ENCODE measurements around the gene CCDC152.
A peak's percentile ranks its signal among the peaks of the same experiment; 100 is the strongest.
"Not testable (repeated sequence)": the region's sequence is repeated elsewhere in the genome, so short reads cannot be mapped to it uniquely, and the experiment has no call there.

CCDC152 gene

DNA sequence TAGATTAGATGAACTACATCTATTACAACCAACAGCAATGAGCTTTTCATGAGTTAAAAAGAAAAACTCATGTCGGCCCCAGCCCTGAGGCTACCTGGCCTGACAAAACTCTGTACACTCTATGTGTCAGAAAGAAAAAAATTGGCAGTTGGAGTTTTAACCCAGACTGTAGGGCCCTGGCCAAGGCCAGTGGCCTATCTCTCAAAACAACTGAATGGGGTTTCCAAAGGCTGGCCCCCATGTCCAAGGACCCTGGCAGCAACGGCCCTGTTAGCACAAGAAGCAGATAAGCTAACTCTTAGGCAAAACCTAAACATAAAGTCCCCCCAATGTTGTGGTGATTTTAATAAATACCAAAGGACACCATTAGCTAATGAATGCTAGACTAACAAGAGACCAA lies 59.9 kb downstream of the CCDC152 start:
- DNase-seq: not testable (repeated sequence)

DNA sequence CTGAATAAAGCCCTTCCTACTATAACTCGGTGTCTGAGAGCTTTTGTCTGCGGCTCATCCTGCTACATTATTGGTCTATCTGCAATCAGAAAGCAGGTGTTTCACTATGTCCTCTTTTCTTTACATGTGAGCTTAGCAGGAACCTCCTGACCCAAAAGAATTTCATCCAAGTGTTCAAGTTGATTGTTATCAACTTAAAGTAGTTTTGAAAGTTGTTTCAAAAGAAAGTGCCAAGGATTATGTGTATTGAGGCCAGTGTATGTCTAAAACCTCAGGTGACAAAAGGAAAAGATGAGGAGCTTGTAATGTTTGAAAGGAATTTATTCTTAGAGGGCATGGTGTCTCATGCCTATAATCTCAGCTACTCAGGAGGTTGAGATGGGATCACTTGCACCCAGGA lies 63.1 kb downstream of the CCDC152 start:
- no peak for DNase-seq

DNA sequence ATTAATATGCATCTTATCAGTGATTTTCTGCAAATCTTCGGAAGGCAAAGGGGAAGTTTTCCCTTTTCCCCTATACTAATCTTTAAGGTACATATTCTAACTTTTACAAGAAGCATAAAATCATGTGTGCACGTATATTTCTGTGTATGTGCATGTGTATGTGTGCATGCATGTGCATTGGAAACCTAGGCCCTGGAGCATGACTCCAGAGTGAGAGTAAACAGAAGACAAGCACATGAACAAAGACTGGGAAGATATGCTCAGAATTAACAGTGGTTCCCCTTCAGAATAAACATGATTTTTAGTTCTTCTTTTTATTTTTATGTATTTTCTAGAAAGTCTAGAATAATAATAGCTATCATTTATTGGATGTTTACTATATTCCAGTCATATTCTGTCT lies 65.9 kb downstream of the CCDC152 start:
- DNase-seq: no peak

DNA sequence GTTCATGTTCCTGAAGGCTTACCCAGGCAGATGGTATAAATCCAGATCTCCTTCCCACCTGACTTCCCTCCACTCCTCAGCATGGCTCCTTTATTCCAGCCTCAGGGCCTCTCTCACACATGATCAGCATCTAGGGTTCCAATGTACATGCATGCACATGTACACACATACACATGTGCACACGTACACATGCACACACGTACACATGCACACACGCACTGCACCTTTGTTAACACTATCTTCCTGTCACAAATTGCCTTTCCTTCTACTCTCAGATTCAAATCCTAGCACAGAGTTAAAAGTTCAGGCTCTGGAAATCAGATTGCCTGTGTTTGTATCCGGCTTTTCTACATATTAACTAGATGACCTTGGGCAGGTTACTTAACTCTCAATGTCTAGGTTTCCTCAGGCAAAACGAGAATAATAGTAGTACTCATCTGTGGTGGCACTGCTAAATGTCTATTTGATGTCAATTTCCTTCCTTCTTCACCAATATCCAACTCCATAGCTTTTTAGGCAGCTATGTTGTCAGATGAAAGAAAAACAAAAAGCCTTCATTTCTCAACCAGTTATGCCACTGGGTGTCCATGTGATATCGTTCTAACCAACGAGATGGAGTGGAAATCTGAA lies 67.8 kb downstream of the CCDC152 start:
- no peak for DNase-seq

DNA sequence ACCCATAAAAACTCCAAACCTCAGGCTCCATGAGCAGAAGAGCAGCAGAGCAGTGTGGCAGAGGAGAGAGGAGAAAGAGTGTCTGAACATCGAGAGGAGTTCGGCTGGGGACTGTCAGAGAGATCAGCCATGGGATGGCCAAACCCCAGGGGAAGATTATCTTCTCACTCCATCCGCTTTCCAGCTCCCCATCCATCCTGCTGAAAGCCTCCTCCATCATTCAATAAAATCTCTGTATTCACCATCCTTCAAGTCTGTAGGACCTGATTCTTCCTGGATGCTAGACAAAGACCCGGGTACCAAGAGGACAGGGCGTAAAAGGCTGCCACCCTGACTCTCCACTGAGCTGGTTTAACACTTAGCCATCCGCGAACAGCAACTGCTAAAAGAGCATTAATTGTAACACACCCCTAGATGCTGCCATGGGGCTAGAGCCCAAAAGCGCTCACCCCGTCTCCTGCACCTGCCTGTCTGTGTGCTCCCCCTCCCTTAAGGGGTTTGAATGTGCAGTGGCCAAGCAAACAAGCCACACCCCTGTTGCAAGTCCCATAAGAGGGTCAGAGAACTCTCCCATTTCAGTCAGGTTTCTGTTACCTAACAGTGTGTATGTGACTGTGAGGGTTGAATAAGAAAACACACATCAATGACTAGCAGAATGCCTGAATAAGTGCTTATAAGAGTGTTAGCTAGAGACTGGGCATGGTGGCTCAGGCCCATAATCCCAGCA lies 69.0 kb downstream of the CCDC152 start:
- DNase-seq: no peak

DNA sequence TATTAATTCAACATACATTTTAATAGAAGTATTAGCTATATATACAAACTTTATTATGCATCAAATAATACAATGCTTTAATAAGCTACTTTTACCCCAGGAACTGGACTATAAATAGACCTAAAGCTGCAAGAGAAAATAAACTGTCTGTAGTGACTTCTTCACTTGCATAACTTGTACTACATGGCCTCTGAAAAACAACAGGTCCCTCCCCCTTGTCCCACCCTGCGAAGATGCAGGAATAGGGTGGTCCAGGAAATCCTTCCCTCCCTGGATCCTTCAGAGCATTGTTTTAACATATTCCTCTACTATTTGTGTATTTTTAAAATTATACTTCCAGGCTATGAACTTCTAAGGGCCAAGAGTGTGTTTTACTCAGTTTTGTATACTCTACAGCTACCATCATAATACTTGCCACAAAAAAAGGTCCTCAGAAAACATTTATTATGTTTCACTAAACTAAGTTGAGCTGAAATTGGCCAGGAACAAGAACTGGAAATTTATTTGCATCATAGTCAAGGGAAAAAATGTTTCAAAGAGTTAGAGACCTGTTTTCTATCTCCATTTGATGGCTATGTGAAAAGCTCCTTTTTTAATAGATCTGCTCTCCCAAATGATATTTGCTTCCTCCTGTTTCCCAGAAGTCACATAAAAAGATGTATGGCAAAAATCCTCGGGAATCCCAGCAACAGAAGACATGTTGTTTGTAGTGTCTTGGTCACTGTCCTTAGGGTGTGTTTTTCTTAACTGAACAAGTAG lies 70.3 kb downstream of the CCDC152 start:
- DNase-seq: no peak

DNA sequence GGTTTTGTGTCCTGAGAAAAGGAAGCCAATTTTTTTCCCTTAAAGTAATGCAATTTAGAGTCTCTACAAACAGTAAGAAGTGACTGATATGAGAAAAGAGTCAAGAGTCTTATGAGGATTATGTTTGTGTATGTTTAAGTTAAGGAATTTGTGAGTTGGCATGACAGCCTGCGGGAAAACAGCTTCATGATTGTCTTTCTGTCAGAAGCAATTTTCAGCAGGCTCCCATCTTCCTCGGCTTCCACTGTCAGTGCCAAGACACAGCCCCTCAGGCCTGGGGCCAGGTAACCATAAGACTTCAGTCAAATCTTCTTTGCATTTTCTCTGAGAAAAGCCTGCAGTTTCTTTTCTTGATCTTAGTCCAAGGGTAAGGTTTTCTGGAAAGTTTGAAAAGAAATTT lies 72.1 kb downstream of the CCDC152 start:
- no peak for DNase-seq

DNA sequence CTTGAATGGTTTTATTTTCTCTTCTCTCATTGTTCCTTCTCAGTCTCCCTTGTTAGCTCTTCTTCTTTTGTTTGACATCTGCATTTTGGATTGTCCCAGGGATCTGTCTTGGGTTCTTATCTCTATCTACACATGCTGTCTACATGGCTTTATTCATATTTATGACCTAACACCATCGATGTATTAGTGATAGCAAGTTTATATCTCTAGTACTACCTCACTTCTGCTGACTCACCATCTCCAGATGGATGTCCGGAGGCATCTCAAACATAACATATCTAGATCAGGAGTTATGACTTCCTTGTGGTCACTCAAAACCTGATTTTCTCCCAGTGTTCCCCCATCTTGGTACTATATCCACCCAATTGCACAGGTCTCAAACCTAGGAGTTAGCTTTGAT lies 74.3 kb downstream of the CCDC152 start:
- DNase-seq: no peak

DNA sequence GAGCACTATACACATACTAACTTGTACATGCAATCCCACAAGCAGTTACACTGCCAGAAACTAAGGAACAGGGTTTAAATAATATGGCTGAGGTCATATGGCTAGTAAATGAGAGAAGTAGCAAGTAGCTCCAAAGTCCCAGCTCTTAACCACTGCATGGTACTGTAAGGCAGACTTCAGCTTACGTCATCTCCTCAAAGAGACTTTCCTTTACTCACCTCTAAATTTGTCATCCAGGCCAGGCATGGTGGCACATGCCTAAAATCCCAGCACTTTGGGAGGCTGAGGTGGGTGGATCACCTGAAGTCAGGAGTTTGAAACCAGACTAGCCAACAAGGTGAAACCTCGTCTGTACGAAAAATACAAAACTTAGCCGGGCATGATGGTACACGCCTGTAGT lies 75.4 kb downstream of the CCDC152 start:
- no peak for DNase-seq

DNA sequence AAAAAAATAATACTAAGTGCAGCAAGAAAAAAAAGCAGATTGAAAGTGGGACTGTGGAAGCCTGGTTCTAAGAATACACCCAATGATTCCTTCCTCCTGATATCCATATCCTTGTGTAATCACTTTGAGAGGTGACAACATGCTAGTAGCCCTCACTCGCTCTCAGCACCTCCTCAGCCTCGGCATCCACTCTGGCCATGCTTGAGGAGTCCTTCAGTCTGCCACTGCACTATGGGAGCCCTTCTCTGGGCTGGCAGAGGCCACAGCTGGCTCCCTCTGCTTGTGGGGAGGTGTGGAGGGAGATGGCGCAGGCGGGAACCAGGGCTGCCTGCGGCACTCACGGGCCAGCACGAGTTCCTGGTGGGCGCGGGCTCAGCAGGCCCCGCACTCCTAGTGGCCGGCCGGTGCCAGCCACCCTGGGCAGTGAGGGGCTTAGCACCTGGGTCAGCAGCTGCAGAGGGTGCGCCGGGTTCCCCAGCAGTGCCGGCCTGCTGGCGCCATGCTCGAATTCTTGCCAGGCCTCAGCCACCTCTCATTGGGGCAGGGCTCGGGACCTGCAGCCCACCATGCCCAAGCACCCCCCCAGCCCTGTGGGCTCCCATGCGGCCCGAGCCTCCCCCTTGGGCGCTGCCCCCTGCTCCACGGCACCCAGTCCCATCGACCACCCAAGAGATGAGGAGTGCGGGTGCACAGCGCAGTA lies 79.6 kb downstream of the CCDC152 start:
- no peak for DNase-seq

DNA sequence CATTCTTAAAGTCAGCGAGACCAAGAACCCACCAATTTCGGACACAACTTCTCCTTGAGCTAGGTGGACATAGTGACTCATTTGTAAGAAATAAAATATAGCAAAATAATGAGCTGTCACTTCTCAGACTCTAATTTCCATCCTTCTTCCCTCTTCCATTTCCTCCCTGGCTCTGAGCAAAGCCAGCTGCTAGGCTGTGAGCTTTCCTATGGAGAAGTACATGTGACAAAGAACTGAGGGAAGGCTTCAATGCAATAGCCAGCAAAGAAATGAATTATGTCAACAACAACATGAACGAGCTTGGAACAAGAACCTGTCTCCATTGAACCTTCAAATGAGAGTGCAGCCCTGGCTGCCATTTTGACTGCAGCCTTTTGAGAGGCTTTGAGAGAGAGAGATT lies 81.0 kb downstream of the CCDC152 start:
- DNase-seq: no peak

DNA sequence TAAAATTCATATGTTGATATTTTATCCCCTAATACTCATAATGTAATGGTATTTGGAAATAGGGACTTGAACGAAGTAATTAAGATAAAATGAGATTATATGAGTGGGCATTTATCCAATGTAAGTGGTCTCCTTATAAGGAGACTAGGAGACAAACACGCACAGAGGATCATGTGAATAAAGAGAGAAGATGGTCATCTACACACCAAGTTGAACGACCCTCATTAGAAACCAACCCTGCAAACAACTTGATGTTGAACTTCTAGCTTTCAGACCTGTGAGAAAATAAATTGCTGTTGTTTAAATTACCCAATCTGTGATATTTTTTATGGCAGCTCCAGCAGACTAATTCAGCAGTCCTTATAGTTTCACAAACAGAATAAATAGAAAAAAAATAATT lies 82.6 kb downstream of the CCDC152 start:
- no peak for DNase-seq

DNA sequence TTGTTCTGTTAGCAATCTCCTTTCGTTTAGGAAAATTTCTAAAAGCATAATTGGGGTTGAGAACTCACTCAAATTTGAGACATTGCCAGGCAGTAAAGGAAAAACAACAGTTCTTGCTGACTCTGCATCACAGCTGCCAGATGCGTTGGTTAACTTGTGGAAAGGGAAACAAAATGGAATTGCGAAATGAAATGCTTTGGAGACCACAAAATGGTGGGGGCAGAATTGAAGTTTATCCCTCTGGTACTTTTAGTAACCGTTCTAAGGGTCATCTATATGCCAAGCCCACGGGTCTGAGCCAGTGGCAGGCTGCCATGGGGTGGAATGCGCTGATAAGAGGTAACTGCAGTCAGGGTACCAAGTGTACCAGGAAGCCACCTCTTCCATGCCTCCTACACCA lies 83.7 kb downstream of the CCDC152 start:
- DNase-seq: peak; percentile 14

DNA sequence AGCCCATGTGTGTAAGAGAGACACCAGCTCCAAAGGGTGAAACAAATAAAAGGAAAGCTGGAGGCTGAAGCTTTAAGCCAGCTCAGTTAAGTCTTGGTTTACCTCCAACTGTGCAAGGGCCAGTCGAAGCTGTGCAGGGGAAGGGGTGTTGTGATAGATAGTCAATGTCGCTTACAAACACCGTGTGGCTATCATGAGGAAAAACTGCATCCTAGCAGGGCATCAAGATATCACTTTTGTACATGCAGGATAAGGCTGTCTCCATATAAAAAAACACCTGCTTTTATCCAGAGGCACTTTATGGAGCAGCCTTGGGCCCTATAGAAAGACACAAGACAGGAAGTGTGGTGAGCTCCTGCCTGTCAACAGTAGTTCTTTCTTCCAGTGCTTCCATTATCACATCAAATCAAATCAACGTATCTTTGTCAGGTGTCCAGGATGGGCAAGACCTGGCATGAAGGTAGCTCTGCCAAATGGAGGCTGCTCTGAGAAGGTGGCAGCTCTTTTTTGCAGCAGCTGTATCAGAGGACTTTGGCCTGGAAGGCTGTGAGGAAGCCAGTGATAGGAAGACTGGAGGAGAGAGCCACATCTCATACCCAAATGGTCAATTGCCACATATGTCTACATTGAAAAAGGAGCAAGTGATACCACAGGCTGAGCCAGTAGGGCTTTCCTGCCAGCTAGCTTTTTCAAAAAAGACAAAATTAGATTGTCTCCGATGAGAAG lies 84.4 kb downstream of the CCDC152 start:
- no peak for DNase-seq

DNA sequence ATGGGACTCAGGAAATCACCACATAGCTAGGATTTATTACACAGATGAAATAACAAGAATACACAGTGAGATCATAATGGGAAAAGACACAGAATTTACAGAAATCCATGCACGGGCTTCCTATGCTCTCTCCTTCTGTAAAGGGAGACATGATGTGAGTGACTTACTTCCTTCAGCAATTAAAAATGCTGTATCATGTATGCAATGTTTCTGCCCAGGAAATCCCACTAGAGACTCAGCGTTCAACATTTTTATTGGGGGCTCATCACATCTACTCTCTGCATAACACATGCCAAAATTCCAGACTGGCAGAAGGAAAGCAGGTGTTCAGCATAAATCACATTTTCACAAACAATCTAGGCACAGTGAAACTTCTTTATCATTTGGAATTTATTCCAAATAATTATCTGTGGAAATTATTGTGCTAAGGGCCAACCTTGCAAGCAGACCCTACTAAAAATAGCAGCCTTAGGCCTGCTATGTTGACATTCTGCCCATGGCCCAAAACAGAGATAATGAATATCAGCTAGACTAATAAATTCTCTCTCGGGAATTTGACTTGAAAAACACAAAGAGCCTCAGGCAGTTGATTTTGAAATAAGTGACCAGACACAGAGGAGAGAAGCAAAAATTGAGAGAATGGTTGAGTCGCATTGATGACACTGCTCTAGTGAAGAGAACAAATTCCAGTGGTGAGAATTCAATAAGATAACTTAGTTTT lies 86.5 kb downstream of the CCDC152 start:
- no peak for DNase-seq

DNA sequence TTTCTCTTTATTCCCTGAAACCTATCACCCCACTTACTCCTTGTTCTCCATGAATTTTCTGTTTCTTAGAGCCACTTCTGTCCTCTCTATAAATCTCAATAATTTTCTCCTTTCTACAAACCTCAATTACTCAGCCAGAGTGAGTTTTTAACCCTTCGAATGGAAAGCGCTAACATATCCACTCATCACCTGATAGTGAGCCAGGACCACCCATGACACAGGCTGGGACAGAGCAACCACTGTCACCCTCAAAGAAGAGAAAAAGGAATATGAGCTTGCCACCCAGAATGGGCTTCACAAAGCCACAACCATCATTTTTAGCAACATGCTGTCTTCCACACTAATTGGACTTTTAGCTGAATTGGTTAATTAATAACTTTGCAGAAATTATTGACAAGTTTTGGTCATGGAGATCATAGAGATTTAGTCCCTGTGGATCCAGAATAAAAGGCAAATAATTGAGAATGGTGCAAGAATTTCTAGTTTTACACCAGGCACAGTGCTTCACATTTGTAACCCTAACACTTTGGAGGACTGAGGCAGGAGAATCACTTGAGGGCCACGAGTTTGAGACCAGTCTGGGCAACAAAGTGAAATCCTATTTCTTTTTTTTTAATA lies 87.2 kb downstream of the CCDC152 start:
- DNase-seq: no peak

DNA sequence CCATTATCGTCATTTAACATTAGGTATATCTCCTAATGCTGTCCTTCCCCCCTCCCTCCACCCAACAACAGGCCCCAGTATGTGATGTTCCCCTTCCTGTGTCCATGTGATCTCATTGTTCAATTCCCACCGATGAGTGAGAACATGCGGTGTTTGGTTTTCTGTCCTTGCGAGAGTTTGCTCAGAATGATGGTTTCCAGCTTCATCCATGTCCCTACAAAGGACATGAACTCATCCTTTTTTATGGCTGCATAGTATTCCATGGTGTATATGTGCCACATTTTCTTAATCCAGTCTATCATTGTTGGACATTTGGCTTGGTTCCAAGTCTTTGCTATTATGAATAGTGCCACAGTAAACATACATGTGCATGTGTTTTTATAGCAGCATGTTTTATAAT lies 87.8 kb downstream of the CCDC152 start:
- DNase-seq: not testable (repeated sequence)

DNA sequence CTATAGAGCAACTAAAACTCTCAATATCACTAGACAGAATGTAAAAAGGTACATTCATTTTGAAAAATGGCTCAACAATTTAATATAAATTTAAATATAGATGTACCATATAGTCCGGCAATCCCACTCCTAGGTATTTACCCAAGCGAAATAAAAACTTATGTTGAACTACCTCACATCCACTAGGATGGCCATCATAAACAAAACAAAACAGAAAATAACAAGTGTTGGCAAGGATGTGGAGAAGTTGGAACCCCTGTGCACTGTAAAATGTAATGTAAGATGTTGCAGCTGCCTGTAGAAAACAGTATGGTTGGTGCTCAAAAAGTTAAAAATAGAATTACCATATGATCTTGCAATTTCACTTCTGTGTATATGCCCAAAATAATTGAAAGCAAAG lies 91.9 kb downstream of the CCDC152 start:
- DNase-seq: no peak

DNA sequence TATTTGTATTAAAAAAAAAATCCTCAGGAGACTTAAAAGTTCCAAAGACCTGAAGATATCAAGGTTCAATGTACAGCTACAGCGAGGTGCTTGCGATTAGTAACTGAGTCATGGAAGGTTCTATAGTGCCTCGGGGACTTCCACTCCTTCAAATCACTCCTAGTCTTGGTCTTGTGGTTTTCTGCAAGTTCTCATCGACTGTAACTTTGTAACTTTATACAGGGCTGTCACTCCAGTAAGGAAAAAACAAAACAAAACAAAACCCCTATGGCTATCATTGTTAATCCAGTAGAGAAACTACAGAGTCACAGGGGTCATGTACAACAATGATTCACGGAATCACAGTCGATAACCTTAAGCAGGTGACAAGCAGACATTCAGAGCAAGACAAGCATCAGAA lies 94.9 kb downstream of the CCDC152 start:
- DNase-seq: no peak
